Measurements from ENCODE around the gene KIF3C.
A peak's percentile ranks its signal among the peaks of the same experiment; 100 is the strongest.
"Not testable (repeated sequence)": the region's sequence is repeated elsewhere in the genome, so short reads cannot be mapped to it uniquely, and the experiment has no call there.

The KIF3C gene

DNA sequence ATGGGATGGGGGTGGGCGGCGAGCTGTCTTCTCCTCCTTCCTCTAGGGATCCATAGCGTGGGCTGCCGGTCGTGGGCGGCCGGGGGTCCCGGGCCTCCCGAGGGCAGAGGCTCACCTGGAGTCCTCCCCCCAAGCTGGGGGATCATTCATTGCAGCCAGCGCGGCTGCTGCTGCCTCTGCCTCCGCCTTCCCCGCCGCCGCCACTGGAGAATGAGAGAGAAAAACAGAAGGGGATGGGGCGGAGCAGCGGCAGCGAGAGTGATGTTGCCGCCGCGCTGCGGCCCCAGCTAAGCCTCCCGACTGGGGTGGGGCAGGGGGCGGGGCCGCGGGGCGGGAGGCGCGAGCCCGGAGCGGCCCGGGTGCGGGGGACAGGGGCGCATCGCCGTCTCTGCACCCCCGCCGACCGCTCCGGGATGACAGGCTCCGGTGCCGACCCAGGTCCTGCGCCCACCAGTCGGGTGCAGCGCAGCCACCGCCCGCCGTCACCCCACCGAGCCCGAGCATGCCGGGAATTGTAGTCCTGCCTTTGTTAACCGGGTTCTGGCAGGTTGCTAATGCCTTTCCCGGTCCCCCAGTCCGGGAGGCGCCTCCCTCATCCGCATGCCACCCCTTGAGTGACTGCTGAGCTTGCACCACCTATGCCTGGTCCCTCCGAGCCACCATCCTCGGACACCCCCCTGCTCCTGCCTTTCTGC is at the start of gene KIF3C:
Gene KIF3C, minus strand, starts transcription at position 225 of the 695 bp plus-strand sequence. CDS start 580 bp downstream, outside the sequence.
- DNase-seq (ENCODE audit: low read depth): no peak

DNA sequence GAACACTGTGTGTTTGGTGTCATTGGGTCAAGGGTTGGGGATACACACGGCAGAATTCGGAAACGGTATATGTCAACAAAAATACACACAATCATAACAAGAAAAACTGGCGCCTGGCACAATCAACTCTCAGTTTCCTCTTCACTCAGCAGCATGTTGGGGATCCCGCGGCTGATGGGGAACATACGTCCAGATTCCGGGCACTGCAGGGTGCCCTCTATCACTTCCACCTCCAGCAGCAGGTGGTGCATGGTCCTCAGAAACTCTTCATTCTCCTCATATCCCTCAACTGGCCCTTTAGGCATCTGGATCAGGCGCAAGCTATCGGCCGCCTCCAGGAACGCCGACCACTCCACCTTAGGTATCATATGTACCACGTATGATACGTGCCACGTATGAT is 45.8 kb upstream of the KIF3C start:
- DNase-seq (ENCODE audit: low read depth): not testable (repeated sequence)

- no peak for DNase-seq (ENCODE audit: low read depth)
Measured at GRCh38 chr2:26025509-26025908, 43.2 kb upstream of the KIF3C start.

DNA sequence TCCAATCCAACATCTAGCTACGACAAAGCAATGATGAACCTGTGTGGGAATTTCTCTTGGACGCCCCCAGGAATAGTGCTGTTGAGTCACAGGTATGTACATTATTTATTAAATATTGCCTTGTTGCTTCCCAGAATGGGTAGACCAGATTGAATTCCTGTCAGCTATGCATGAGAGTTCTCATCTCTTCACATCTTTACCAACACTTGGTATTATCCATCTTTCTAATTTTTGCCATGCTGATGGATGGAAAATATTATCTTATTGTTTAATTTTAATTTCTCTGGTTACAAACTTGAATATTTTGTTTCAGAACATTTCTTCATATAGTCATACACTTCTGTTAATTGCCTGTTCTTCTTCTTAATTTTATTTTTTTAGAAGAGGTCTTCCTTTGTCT is 42.0 kb upstream of the KIF3C start:
- no peak for DNase-seq (ENCODE audit: low read depth)

DNA sequence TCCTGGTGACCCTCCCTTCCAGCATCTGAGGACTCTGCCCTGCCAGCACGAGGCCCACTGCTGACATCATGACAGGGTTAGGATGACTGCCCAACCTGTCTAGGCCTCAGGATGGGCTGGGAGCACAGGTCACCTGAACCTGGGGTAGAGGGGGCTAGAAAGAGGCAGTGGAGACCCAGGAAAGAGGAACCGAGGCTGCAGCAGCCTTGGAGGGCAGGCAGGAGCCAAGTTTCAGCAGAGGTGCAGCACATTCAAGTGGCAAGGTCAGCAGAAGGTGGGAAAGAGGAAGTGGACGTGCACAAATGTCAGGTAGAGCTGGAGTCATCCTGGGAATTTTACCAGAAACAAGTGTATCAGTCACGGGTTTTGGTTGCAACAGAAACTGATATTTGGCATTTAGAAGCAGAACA is 37.9 kb upstream of the KIF3C start:
- no peak for DNase-seq (ENCODE audit: low read depth)

- peak; percentile 73 for DNase-seq (ENCODE audit: low read depth)
Measured at GRCh38 chr2:26018184-26019055, 36.1 kb upstream of the KIF3C start.

GRCh38 chr2:26017464-26018183 is 35.3 kb upstream of the KIF3C start:
- no peak for DNase-seq (ENCODE audit: low read depth)

DNA sequence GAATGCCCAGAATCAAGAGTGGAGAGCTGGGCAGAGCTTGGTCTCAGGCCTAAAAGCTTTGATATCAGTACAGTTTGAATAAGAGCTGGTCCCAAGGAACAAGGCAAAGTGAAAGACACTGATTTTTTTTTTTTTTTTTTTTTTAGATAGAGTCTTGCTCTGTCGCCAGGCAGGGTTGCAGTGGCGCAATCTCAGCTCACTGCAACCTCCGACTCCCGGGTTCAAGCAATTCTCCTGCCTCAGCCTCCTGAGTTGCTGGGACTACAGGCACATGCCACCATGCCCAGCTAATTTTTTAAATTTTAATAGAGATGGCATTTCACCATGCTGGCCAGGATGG is 34.4 kb upstream of the KIF3C start:
- not testable (repeated sequence) for DNase-seq (ENCODE audit: low read depth)

- DNase-seq (ENCODE audit: low read depth): no peak
Measured at GRCh38 chr2:26016012-26016705, 33.9 kb upstream of the KIF3C start.

- no peak for DNase-seq (ENCODE audit: low read depth)
Measured at GRCh38 chr2:26013668-26014067, 31.4 kb upstream of the KIF3C start.

- no peak for DNase-seq (ENCODE audit: low read depth)
Measured at GRCh38 chr2:26011990-26012856, 29.9 kb upstream of the KIF3C start.

DNA sequence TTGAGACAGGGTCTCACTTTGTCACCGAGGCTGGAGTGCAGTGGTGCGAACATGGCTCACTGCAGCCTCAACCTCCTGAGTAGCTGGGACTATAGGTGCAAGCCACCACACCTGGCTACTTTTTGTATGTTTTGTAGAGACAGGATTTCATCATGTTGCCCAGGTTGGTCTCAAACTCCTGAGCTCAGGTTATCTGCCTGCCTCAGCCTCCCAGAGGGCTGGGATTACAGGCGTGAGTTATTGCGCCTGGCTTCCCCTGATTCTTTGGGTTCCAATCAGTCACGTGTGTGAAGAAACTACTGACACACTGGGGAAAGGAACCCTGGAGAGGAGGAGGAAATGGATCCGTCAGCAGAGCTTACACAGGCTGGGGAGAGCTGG is 29.3 kb upstream of the KIF3C start:
- no peak for DNase-seq (ENCODE audit: low read depth)

GRCh38 chr2:26010943-26011342 is 28.6 kb upstream of the KIF3C start:
- DNase-seq (ENCODE audit: low read depth): no peak

GRCh38 chr2:26009567-26009963 is 27.3 kb upstream of the KIF3C start:
- no peak for DNase-seq (ENCODE audit: low read depth)

- peak; percentile 66 for DNase-seq (ENCODE audit: low read depth)
Measured at GRCh38 chr2:26008851-26009566, 26.7 kb upstream of the KIF3C start.

DNA sequence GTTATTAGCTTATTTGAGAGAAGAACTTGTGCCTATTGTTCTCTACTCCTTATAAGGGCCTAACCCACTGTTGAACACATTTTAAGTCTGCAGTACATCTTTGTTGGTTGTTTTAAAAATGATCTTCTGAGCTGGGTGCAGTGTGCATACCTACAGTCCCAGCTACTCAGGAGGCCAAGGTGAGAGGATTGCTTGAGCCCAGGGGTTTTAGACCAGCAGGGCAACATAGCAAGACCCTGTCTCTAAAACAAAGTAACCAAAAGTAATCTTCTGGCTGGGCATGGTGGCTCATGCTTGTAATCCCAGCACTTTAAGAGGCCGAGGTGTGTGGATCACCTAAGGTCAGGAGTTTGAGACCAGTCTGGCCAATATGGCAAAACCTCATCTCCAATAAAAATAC is 25.8 kb upstream of the KIF3C start:
- DNase-seq (ENCODE audit: low read depth): no peak

GRCh38 chr2:26002632-26003310 is 20.5 kb upstream of the KIF3C start:
- no peak for DNase-seq (ENCODE audit: low read depth)

DNA sequence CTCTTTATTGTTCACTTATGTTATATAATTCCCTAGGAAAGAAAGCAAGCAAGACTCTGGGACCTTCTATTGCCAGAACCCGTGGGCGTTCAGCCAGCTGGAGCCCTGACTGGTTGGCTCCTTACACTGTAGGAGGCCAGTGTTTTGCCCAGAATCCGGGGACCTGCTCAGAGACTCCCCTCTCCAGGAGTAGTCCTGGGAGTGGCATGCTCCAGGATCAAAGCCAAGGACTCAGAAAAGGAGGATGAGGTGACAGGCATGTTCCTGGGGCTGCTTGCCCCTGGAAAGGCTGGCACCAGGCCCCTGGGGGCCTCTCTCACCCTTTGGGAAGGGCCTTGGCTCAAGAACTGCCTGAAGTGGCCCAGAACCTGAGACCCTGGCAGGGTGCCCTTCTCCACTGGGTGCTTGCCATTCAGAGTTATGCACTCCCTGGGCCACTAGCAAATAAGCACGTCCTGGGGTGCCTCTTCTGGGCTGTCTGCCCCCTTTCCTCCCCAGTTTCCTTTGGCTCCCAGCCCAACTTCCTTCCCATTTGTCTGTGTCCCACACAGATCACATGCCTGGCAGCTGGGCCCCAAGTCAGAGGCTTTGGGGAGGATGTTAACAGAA is 19.6 kb upstream of the KIF3C start:
- DNase-seq (ENCODE audit: low read depth): no peak

- DNase-seq (ENCODE audit: low read depth): no peak
Measured at GRCh38 chr2:26000561-26001082, 18.3 kb upstream of the KIF3C start.

All from GM04504 (cell line).